HEK293 (cell line): ENCODE data around the gene EFHC1.

Experiments used
- CTCF ChIA-PET: fragments of 350-600 bp; formaldehyde crosslinking; extraction: SDS; loops from one replicate; lab custom pipeline; 2021; ENCODE audit warnings: antibody characterized with exemption; lab: Yijun Ruan, JAX
- POLR2A ChIA-PET: fragments of 300-600 bp; formaldehyde crosslinking; extraction: SDS; loops from one replicate; lab custom pipeline; 2020; ENCODE audit warnings: antibody characterized with exemption, inconsistent platforms; lab: Yijun Ruan, JAX
- H3K27ac ChIP-seq: fragments of 200-500 bp; sonication (Bioruptor generic); 2 replicates; pipeline ENCODE4 v1.5.1; 2014; ENCODE audit warnings: low read depth, low read length, control low read depth, inconsistent platforms; ENCODE audit errors: extremely low read depth
- H3K36me3 ChIP-seq, 2 experiments: fragments of 200-500 bp in 1 of 2; sonication (Bioruptor generic) in 1 of 2; 1 replicate in 1 of 2; 2 replicates in 1 of 2; pipeline ENCODE4 v1.5.1; 2014 to 2017; ENCODE audit warnings: inconsistent platforms in 2 of 2, low read length in 2 of 2; ENCODE audit not compliant: control insufficient read depth in 2 of 2, insufficient read depth in 1 of 2
- H3K4me1 ChIP-seq: fragments of 200-500 bp; sonication (Bioruptor generic); 2 replicates; pipeline ENCODE4 v1.5.1; 2014; ENCODE audit warnings: mild to moderate bottlenecking, low read length, inconsistent platforms; ENCODE audit not compliant: control insufficient read depth, insufficient read depth
- H3K4me3 ChIP-seq: 2 replicates; pipeline ENCODE4 v1.5.1; 2011; ENCODE audit warnings: low read depth, mild to moderate bottlenecking, control low read depth, low read length, moderate library complexity
- H3K9me3 ChIP-seq: fragments of 200-500 bp; sonication (Bioruptor generic); 2 replicates; pipeline ENCODE4 v1.5.1; 2014; ENCODE audit warnings: low read depth, low read length, inconsistent platforms; ENCODE audit not compliant: control insufficient read depth, insufficient read depth
- FEZF1 ChIP-seq: fragments of 450-650 bp; formaldehyde crosslinking; IDR thresholded peaks from 2 replicates; pipeline ENCODE4 v1.5.1; 2016; ENCODE audit warnings: missing biosample characterization, missing genetic modification characterization
- PRDM2 ChIP-seq: fragments of 450-650 bp; formaldehyde crosslinking; IDR thresholded peaks from 2 replicates; pipeline ENCODE4 v1.5.1; 2016; ENCODE audit warnings: missing biosample characterization, missing genetic modification characterization, borderline replicate concordance
- PRDM4 ChIP-seq: fragments of 450-650 bp; formaldehyde crosslinking; IDR thresholded peaks from 2 replicates; pipeline ENCODE4 v1.5.1; 2017; ENCODE audit warnings: missing biosample characterization, missing genetic modification characterization
- SP2 ChIP-seq: fragments of 450-650 bp; formaldehyde crosslinking; IDR thresholded peaks from 2 replicates; pipeline ENCODE4 v1.5.1; 2016; ENCODE audit warnings: missing biosample characterization, missing genetic modification characterization
- YY2 ChIP-seq: fragments of 450-650 bp; formaldehyde crosslinking; IDR thresholded peaks from 2 replicates; pipeline ENCODE4 v1.5.1; 2016; ENCODE audit warnings: missing biosample characterization, missing genetic modification characterization
- ZBTB26 ChIP-seq: fragments of 450-650 bp; formaldehyde crosslinking; optimal IDR thresholded peaks from 2 replicates; pipeline ENCODE3; 2016; ENCODE audit warnings: missing biosample characterization, mild to moderate bottlenecking, missing genetic modification characterization
- ZBTB48 ChIP-seq: fragments of 450-650 bp; formaldehyde crosslinking; IDR thresholded peaks from 2 replicates; pipeline ENCODE4 v1.5.1; 2016; ENCODE audit warnings: missing biosample characterization, missing genetic modification characterization
- ZNF140 ChIP-seq: fragments of 450-650 bp; formaldehyde crosslinking; IDR thresholded peaks from 2 replicates; pipeline ENCODE4 v1.5.1; 2016; ENCODE audit warnings: missing biosample characterization, missing genetic modification characterization
- ZNF391 ChIP-seq: fragments of 450-650 bp; formaldehyde crosslinking; IDR thresholded peaks from 2 replicates; pipeline ENCODE4 v1.5.1; 2016; ENCODE audit warnings: low read depth, missing biosample characterization, missing genetic modification characterization, borderline replicate concordance
- ZNF449 ChIP-seq: fragments of 450-650 bp; formaldehyde crosslinking; IDR thresholded peaks from 2 replicates; pipeline ENCODE4 v1.5.1; 2017; ENCODE audit warnings: missing biosample characterization, mild to moderate bottlenecking, missing genetic modification characterization, moderate library complexity
- ZNF510 ChIP-seq: fragments of 450-650 bp; formaldehyde crosslinking; IDR thresholded peaks from 2 replicates; pipeline ENCODE4 v1.5.1; 2018; ENCODE audit warnings: mild to moderate bottlenecking, missing genetic modification characterization, missing biosample characterization; ENCODE audit not compliant: insufficient replicate concordance
- ZNF558 ChIP-seq: fragments of 450-650 bp; formaldehyde crosslinking; IDR thresholded peaks from 2 replicates; pipeline ENCODE4 v1.5.1; 2016; ENCODE audit warnings: missing biosample characterization, missing genetic modification characterization
- ZNF600 ChIP-seq: fragments of 450-650 bp; formaldehyde crosslinking; IDR thresholded peaks from 2 replicates; pipeline ENCODE4 v1.5.1; 2016; ENCODE audit warnings: missing biosample characterization, missing genetic modification characterization
- ZNF626 ChIP-seq: fragments of 450-650 bp; sonication (Bioruptor Pico); formaldehyde crosslinking; IDR thresholded peaks from 2 replicates; pipeline ENCODE4 v1.5.1; 2018; ENCODE audit warnings: missing biosample characterization, missing genetic modification characterization, inconsistent platforms
- ZNF707 ChIP-seq: fragments of 450-650 bp; formaldehyde crosslinking; IDR thresholded peaks from 2 replicates; pipeline ENCODE4 v1.5.1; 2016; ENCODE audit warnings: missing biosample characterization, missing genetic modification characterization
- TF ChIP-seq, protein P1 (sequence below): IDR thresholded peaks from 2 replicates; pipeline ENCODE4 v1.6.1; 2011; ENCODE audit warnings: mild to moderate bottlenecking, low read depth, low read length, borderline replicate concordance
- TF ChIP-seq, protein P2 (sequence below): fragments of 450-650 bp; formaldehyde crosslinking; IDR thresholded peaks from 2 replicates; pipeline ENCODE4 v1.5.1; 2017; ENCODE audit warnings: missing biosample characterization, missing genetic modification characterization
- TF ChIP-seq, protein P3 (sequence below): fragments of 450-650 bp; formaldehyde crosslinking; IDR thresholded peaks from 2 replicates; pipeline ENCODE4 v1.5.1; 2016; ENCODE audit warnings: missing biosample characterization, missing genetic modification characterization

EFHC1 gene

DNA sequence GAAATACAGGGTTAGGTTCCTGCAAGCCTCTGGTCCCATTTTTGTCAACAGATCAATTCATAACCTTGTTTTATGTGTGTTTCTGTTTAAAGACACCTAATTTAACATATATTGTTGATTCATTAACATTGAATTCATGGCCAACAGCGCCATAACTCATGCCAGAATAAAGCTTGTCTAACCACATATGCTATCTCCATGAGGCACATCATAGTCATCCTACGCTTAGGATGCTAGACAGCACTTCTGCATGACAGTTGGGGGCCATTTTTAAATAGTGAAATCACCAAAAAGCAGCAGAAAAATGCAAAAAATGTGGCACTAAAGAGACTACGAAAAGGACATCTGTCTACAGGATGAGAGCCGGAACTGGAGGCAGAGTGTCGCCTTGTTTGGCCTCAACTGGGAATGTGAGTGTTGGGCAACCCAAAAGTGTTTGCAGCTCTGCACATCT lies 118.8 kb downstream of the EFHC1 start:
- Histone ChIP-seq H3K4me3 (no peak overlapping the region), H3K36me3 (peaks cover 0 to 11% of the 10 kb centered on the region in 2 experiments; a peak in 1 of 3 replicates), H3K27ac (no peak overlapping the region), H3K4me1 (no peaks in the 10 kb centered on the region), H3K9me3 (no peaks in the 10 kb centered on the region)
- TF ChIP-seq, protein P1, sequence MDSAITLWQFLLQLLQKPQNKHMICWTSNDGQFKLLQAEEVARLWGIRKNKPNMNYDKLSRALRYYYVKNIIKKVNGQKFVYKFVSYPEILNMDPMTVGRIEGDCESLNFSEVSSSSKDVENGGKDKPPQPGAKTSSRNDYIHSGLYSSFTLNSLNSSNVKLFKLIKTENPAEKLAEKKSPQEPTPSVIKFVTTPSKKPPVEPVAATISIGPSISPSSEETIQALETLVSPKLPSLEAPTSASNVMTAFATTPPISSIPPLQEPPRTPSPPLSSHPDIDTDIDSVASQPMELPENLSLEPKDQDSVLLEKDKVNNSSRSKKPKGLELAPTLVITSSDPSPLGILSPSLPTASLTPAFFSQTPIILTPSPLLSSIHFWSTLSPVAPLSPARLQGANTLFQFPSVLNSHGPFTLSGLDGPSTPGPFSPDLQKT = no peak
- TF ChIP-seq ZBTB48 (tag by site-specific recombination) (no peak), PRDM4 (tag by site-specific recombination) (no peak), ZNF449 (tag by site-specific recombination) (no peak), YY2 (no peak), ZNF626 (no peak), ZNF600 (tag by site-specific recombination) (no peak), FEZF1 (tag by site-specific recombination) (no peak), ZNF510 (tag by site-specific recombination) (no peak)
- TF ChIP-seq, protein P2, sequence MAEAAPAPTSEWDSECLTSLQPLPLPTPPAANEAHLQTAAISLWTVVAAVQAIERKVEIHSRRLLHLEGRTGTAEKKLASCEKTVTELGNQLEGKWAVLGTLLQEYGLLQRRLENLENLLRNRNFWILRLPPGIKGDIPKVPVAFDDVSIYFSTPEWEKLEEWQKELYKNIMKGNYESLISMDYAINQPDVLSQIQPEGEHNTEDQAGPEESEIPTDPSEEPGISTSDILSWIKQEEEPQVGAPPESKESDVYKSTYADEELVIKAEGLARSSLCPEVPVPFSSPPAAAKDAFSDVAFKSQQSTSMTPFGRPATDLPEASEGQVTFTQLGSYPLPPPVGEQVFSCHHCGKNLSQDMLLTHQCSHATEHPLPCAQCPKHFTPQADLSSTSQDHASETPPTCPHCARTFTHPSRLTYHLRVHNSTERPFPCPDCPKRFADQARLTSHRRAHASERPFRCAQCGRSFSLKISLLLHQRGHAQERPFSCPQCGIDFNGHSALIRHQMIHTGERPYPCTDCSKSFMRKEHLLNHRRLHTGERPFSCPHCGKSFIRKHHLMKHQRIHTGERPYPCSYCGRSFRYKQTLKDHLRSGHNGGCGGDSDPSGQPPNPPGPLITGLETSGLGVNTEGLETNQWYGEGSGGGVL = no peak
- ChIA-PET CTCF (interaction anchor here (0.7 to 0.8 kb wide), 2 partner anchors 123 to 131 kb away, joined by 3 to 5 read pairs; no protein-coding TSS in a partner anchor), POLR2A (interaction anchor here (1.0 to 1.3 kb wide), 2 partner anchors 11 to 35 kb away, joined by 3 to 4 read pairs; no protein-coding TSS in a partner anchor)

DNA sequence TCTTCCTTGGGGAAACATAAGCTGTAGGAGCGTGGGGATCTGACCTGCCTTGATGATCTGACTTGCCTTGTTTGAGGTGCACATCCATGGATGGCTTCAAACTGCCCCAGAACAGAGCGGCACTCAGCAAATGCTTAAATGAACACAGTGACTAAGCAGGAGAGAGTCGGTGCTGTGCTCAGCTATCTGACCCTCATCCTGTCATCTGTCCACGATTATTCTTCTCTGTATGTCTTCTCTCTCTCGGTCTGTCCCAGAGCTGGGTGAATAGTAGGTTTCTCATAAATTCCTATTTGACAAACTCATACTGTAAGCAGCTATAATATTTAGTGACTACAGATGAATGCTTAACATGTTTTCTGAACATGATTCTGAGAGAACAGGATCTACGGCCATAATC lies 119.5 kb downstream of the EFHC1 start:
- no peak overlapping the region for H3K27ac ChIP-seq
- no peaks in the 10 kb centered on the region for H3K9me3 ChIP-seq
- H3K4me1 ChIP-seq = no peaks in the 10 kb centered on the region
- ChIA-PET POLR2A (interaction anchor here (1.0 to 1.3 kb wide), 2 partner anchors 12 to 35 kb away, joined by 3 to 4 read pairs; no protein-coding TSS in a partner anchor), CTCF (interaction anchor here (0.6 to 0.9 kb wide), 2 partner anchors 33 to 35 kb away, joined by 3 to 4 read pairs; no protein-coding TSS in a partner anchor)
- H3K4me3 ChIP-seq = no peak overlapping the region
- H3K36me3 ChIP-seq = peaks cover 0 to 7% of the 10 kb centered on the region in 2 experiments; a peak in 1 of 3 replicates
- TF ChIP-seq, protein P3, sequence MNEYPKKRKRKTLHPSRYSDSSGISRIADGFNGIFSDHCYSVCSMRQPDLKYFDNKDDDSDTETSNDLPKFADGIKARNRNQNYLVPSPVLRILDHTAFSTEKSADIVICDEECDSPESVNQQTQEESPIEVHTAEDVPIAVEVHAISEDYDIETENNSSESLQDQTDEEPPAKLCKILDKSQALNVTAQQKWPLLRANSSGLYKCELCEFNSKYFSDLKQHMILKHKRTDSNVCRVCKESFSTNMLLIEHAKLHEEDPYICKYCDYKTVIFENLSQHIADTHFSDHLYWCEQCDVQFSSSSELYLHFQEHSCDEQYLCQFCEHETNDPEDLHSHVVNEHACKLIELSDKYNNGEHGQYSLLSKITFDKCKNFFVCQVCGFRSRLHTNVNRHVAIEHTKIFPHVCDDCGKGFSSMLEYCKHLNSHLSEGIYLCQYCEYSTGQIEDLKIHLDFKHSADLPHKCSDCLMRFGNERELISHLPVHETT = no peak
- TF ChIP-seq ZNF707 (no peak), SP2 (tag by site-specific recombination) (no peak), PRDM2 (tag by site-specific recombination) (no peak), ZNF140 (tag by site-specific recombination) (no peak), ZNF391 (tag by site-specific recombination) (no peak), ZBTB26 (tag by site-specific recombination) (no peak), ZNF558 (tag by site-specific recombination) (no peak)
